ENCODE data around the gene CDH16.

Gene CDH16

DNA sequence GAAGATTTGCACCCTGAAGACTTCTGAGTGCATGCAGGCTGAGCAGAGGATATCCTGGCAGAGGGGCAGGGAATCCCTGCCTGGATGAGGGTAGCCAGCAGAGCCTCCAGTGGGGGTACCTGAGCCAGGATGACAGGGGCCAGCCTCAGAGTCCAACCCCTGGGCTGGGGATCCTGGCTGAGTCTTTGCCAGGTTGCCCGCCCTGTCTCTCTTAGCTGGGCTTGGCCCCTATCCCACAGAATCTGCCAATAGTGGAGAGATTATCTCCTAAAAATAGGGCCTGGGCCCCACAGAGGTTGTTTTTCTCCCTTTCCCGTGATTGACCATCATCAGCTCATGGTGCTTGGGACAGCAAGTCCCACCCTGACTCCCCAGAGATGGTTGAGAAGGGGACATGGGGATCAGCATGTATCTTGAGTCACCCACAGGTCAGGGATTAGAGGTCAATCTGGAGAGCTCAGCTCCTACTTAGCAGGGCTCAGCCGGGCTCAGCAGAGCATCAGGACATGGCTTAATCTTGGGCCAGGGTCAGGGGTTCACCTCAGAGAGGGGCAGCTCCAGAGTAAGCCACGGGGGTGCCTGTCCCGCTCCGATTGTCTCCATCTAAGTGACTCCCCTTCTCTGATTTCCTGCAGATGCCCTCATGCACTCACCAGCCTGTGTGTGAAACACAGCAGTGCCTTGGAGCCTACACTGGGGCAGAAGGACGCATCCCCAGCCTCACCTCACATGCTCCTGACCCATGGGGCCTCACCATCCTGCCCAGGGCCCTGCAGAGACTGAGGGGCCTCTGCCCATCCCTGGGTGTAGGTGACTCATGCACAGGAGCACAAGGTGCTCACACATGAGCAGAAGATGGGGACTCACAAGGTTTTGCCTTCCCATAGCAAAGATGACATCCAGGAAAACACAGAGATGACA, 11.5 kb downstream of the CDH16 start:
- TF ChIP-seq POLR2AphosphoS5 (IDR thresholded peaks at IDR 0.05; ENCODE audit: low read depth, low read length) (no peak), TAF1 (IDR thresholded peaks at IDR 0.05; ENCODE audit: borderline replicate concordance, insufficient read depth, low read length) (no peak), FOXP2 (optimal IDR thresholded peaks at IDR 0.05; ENCODE audit: borderline replicate concordance, extremely low read depth, extremely low read length, insufficient read depth) (no peak), SIN3A (IDR thresholded peaks at IDR 0.05; ENCODE audit: borderline replicate concordance, insufficient read depth, low read length) (no peak)
- TF ChIP-seq, protein P1, sequence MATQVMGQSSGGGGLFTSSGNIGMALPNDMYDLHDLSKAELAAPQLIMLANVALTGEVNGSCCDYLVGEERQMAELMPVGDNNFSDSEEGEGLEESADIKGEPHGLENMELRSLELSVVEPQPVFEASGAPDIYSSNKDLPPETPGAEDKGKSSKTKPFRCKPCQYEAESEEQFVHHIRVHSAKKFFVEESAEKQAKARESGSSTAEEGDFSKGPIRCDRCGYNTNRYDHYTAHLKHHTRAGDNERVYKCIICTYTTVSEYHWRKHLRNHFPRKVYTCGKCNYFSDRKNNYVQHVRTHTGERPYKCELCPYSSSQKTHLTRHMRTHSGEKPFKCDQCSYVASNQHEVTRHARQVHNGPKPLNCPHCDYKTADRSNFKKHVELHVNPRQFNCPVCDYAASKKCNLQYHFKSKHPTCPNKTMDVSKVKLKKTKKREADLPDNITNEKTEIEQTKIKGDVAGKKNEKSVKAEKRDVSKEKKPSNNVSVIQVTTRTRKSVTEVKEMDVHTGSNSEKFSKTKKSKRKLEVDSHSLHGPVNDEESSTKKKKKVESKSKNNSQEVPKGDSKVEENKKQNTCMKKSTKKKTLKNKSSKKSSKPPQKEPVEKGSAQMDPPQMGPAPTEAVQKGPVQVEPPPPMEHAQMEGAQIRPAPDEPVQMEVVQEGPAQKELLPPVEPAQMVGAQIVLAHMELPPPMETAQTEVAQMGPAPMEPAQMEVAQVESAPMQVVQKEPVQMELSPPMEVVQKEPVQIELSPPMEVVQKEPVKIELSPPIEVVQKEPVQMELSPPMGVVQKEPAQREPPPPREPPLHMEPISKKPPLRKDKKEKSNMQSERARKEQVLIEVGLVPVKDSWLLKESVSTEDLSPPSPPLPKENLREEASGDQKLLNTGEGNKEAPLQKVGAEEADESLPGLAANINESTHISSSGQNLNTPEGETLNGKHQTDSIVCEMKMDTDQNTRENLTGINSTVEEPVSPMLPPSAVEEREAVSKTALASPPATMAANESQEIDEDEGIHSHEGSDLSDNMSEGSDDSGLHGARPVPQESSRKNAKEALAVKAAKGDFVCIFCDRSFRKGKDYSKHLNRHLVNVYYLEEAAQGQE (IDR thresholded peaks at IDR 0.05; ENCODE audit: insufficient read depth in 1 of 2, low read depth in 2 of 2, low read length in 2 of 2): no peak

DNA sequence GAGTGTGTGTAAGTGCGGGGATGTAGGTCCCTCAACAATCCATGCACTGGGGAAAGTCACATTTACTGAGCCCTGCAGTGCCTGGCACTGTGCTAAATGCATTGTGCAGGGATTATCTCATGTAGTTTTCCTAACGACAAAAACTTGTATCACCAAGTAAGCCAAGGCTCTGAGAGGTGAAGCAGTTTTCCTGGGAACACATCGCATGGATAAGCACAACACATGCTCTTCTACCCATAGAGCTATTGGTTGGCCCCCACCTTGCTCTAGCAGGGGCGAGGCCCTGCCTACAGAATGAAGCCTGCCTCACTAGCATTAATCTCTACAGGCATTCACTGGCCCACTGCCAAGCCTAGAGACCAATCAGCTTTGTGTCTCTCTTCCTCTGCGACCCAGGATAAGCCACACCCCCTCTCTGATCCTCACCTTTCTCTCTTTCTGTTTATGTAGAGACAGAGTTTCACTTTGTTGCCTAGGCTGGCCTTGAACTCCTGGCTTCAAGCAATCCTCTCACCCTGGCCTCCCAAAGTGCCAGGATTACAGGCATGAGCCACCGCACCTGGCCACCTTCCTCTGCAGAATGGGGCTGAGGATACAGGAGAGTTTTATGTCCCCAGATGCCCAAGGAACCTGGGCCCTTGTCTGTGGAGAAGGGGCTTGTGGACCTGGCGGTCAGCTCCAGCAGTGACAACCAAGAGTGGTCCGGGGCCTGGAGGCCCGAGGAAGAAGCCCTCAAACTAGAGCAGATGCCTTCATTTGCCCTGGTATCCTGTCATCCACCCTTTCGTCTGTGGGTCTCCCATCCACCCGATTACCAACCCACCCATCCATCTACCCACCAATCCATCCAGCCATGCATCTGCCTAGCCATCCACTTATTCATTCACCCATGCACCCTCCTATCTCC, 12.8 kb downstream of the CDH16 start:
- no peak for TF ChIP-seq TAF1 (IDR thresholded peaks at IDR 0.05; ENCODE audit: borderline replicate concordance, insufficient read depth, low read length)

- TF ChIP-seq TAF1 (IDR thresholded peaks at IDR 0.05; ENCODE audit: borderline replicate concordance, insufficient read depth, low read length) (no peak), POLR2AphosphoS5 (IDR thresholded peaks at IDR 0.05; ENCODE audit: low read depth, low read length) (no peak)
Measured at GRCh38 chr16:66904846-66905632, 13.6 kb downstream of the CDH16 start.

- no peak for TF ChIP-seq FOXP2 (optimal IDR thresholded peaks at IDR 0.05; ENCODE audit: borderline replicate concordance, extremely low read depth, extremely low read length, insufficient read depth)
Measured at GRCh38 chr16:66904428-66904845, 14.2 kb downstream of the CDH16 start.

- TF ChIP-seq TAF1 (IDR thresholded peaks at IDR 0.05; ENCODE audit: borderline replicate concordance, insufficient read depth, low read length) (no peak), POLR2AphosphoS5 (IDR thresholded peaks at IDR 0.05; ENCODE audit: low read depth, low read length) (no peak), SIN3A (IDR thresholded peaks at IDR 0.05; ENCODE audit: borderline replicate concordance, insufficient read depth, low read length) (no peak)
- TF ChIP-seq, protein P1 (IDR thresholded peaks at IDR 0.05; ENCODE audit: insufficient read depth in 1 of 2, low read depth in 2 of 2, low read length in 2 of 2): no peak
Measured at GRCh38 chr16:66903544-66904427, 14.9 kb downstream of the CDH16 start.

DNA sequence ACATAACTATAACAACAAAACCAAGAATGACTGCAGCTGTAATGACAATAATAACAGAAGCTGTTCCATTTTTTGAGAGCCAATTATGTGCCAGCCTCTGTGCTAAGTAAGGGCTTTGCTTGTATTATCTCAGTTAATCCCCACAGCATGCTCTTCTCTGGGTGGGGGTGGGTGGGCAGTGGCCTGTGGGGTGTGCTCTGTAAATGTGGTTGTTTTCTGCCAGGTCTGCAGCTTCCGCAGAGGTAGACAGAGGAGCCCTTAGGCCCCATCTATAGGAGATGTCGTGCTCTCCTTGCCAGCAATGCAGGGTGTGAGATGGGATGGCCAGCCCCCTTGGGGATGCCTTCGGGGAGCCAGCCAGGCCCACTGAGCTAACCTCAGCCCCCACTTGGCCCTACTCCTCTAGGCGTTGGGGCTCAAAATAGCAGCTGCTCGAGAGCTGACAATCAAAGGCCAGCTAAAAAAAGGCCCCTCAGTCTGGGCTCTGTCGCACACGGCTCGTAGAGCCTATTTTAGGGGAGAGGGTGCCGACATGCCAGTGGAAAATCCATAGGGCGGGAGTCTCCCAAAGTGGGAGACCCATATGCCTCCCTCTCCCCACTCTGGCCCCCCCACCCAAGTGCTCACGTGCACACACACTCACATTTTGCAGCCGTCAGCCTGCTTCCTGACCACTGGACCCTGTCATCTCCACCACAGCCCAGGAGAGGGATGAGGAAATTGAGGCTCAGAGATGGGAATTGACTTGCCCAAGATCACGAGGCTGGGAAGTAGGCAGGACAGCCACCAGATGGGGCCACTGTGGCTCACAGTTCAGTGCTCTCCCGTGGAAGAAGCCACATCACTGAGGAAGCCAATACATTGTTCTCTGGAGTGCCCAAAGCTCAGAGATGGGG, 15.8 kb downstream of the CDH16 start:
- TF ChIP-seq, protein P1 (IDR thresholded peaks at IDR 0.05; ENCODE audit: insufficient read depth in 1 of 2, low read depth in 2 of 2, low read length in 2 of 2): no peak
- no peak for TF ChIP-seq SIN3A (IDR thresholded peaks at IDR 0.05; ENCODE audit: borderline replicate concordance, insufficient read depth, low read length)
- TF ChIP-seq TAF1 (IDR thresholded peaks at IDR 0.05; ENCODE audit: borderline replicate concordance, insufficient read depth, low read length): no peak
- no peak for TF ChIP-seq FOXP2 (optimal IDR thresholded peaks at IDR 0.05; ENCODE audit: borderline replicate concordance, extremely low read depth, extremely low read length, insufficient read depth)
- no peak for TF ChIP-seq POLR2AphosphoS5 (IDR thresholded peaks at IDR 0.05; ENCODE audit: low read depth, low read length)
